Fibroblast of lung (primary cell): ENCODE measurements around the gene BMP7. TPM values are rescaled to one million over a fixed set of nuclear protein-coding genes. Genes with fewer than 3 reads are reported as not detected.

Experiments
- DNase-seq, 2 donors: peaks; one replicate each; pipeline versions ENCODE4 v3.0.0 to v3.0.0-alpha.2; 2010; ENCODE audit warnings: low read depth in 2 of 2
- H2AFZ ChIP-seq: 2 replicates; pipeline ENCODE4 v1.5.1; 2012; ENCODE audit warnings: low read length, control low read depth, inconsistent platforms
- H3K27ac ChIP-seq: 2 replicates; pipeline ENCODE4 v1.5.1; 2011; ENCODE audit warnings: low read length, control low read depth; ENCODE audit not compliant: insufficient read depth
- H3K27me3 ChIP-seq: 2 replicates; pipeline ENCODE4 v1.5.1; 2011; ENCODE audit warnings: mild to moderate bottlenecking, low read length; ENCODE audit not compliant: control insufficient read depth, insufficient read depth
- H3K36me3 ChIP-seq: 2 replicates; pipeline ENCODE4 v1.5.1; 2011; ENCODE audit warnings: low read length; ENCODE audit not compliant: control insufficient read depth, insufficient read depth
- H3K4me1 ChIP-seq: 2 replicates; pipeline ENCODE4 v1.5.1; 2011; ENCODE audit warnings: low read length; ENCODE audit not compliant: control insufficient read depth, insufficient read depth; ENCODE audit errors: extremely low read depth
- H3K4me2 ChIP-seq: 2 replicates; pipeline ENCODE4 v1.5.1; 2011; ENCODE audit warnings: low read length, control low read depth; ENCODE audit not compliant: insufficient read depth; ENCODE audit errors: extremely low read depth
- H3K4me3 ChIP-seq, 4 experiments: fragments of 200-600 bp in 1 of 4; sonication (generic) in 1 of 4; replicated peaks in 1 of 4; 2 replicates each; pipeline ENCODE4 v1.5.1; 2011 to 2016; ENCODE audit warnings: low read length in 4 of 4, low read depth in 3 of 4, mild to moderate bottlenecking in 3 of 4, control low read depth in 2 of 4, inconsistent platforms in 1 of 4, mixed read lengths in 1 of 4; ENCODE audit not compliant: insufficient read depth in 1 of 4; ENCODE audit errors: control extremely low read depth in 1 of 4
- H3K79me2 ChIP-seq: 2 replicates; pipeline ENCODE4 v1.5.1; 2012; ENCODE audit warnings: mild to moderate bottlenecking, low read length, inconsistent platforms; ENCODE audit not compliant: control insufficient read depth, insufficient read depth
- H3K9ac ChIP-seq: 2 replicates; pipeline ENCODE4 v1.5.1; 2011; ENCODE audit warnings: mild to moderate bottlenecking, low read length, control low read depth; ENCODE audit not compliant: insufficient read depth
- H3K9me3 ChIP-seq: 2 replicates; pipeline ENCODE4 v1.5.1; 2012; ENCODE audit warnings: low read depth, low read length; ENCODE audit not compliant: control insufficient read depth, insufficient read depth
- H4K20me1 ChIP-seq: 2 replicates; pipeline ENCODE4 v1.5.1; 2011; ENCODE audit warnings: low read length; ENCODE audit not compliant: control insufficient read depth, insufficient read depth; ENCODE audit errors: extremely low read depth
- EZH2 ChIP-seq: IDR thresholded peaks from 2 replicates; pipeline ENCODE4 v1.5.1; 2012; ENCODE audit warnings: low read length, control low read depth, mild to moderate bottlenecking; ENCODE audit errors: missing control alignments
- polyA plus RNA-seq, 2 donors: library from polyadenylated mRNA; depleted of rRNA in 1 of 2; stranded (reverse) in 1 of 2; unstranded in 1 of 2; fragments of >200 nt; gene quantifications; 2 replicates each; pipeline ENCODE4 v1.2.1, GENCODE V29; 2011 to 2012; ENCODE audit warnings: missing spikeins in 1 of 2
- total RNA-seq: library from RNA; depleted of rRNA; stranded (reverse); fragments of >200 nt; gene quantifications from 2 replicates; pipeline ENCODE4 v1.2.1, GENCODE V29; 2014
- TF ChIP-seq, protein P1 (sequence below), 2 donors: IDR thresholded peaks in 1 of 2; conservative IDR thresholded peaks in 1 of 2; 1 replicate in 1 of 2; 2 replicates in 1 of 2; pipeline ENCODE4 v1.5.1; 2011 to 2012; ENCODE audit warnings: low read length in 2 of 2, control low read depth in 1 of 2, inconsistent platforms in 1 of 2, low read depth in 1 of 2, mild to moderate bottlenecking in 1 of 2

BMP7 gene
- total and polyA plus RNA-seq, 2 donors (not counting 1 experiment from before 2014, with no cell fraction given), result not detected

DNA sequence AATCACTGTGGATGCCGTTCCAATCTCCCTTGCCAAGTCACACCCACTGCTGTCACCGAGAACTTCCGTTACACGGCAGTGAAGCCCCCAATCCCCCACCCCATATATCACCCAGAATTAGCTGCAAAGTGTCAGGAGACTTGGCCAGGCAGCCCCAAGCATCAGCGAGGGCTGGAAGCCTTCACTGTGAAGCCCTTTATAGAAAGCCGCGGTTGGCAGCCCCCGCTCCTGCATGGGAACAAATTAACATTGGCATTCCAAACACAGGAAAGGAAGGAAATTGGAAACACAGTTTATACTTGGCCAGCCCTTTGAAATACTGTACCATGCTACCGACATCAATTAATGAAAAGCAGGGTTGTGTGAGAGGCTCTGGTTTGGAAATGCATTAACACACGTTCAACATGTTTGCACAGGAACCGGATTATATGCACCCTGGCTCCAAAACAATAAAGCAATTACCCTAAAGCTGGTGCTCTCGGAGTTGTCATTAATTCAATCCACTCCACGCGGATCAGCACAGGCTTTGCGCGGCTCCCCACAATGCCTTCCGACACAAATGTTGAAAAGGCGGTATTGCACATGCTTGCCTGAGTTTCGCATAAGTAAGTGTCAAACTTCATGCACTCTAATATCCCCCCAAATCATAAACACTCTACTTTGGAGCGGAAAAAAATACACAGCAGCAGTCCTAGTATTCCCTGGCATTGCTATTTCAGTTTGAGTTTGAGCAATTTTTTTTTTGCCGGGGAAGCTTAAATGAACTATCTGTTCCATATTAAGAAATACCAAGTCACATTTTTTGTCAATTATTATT lies 7.1 kb downstream of the BMP7 start:
- no peak overlapping the region for H3K4me2 ChIP-seq
- DNase-seq, result no peak
- H3K79me2 ChIP-seq, result no peaks in the 10 kb centered on the region

DNA sequence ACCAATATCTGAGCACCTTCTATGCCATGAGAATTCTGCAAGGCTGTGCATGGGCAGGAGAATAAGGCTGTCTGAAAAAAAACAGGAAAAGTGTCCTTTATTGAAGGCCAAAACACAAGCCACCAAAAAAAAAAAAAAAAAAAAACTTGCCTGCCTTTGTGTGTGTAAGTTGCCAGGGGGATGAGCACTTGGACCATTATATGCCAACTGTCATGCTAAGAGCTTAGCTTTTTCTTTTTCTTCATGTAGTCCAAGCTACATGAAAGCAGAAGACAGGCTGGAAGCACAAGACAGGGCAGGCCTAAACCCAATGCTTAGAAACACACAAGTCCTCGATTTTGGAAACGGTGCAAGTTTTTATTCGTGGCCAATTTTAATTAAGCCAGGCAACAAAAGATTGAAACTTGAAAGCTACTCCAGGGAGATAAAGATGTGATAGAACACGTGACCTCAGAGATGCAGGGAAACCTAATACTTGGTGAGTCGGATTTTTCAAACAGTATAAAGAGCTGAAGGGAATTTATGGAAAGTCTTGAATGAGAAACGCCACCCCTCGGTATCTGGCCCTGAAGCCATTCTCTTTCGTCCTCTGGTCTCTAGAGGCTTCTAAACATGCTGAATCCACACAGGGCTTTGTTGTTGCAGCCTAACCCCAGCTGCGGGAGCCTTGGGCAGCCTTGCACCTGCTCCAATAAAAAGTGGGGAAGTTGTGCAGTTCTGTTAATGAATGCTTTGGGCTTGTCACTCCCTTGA lies 8.6 kb downstream of the BMP7 start:
- Histone ChIP-seq H3K27me3 (peaks cover 16% of the 10 kb centered on the region), H3K4me2 (no peak overlapping the region), H4K20me1 (no peaks in the 10 kb centered on the region), H3K4me1 (no peaks in the 10 kb centered on the region), H2AFZ (no peak overlapping the region), H3K9ac (no peak overlapping the region), H3K27ac (no peak overlapping the region), H3K4me3 (no peak overlapping the region), H3K79me2 (no peaks in the 10 kb centered on the region), H3K9me3 (no peaks in the 10 kb centered on the region), H3K36me3 (no peaks in the 10 kb centered on the region)
- TF ChIP-seq, protein P1, sequence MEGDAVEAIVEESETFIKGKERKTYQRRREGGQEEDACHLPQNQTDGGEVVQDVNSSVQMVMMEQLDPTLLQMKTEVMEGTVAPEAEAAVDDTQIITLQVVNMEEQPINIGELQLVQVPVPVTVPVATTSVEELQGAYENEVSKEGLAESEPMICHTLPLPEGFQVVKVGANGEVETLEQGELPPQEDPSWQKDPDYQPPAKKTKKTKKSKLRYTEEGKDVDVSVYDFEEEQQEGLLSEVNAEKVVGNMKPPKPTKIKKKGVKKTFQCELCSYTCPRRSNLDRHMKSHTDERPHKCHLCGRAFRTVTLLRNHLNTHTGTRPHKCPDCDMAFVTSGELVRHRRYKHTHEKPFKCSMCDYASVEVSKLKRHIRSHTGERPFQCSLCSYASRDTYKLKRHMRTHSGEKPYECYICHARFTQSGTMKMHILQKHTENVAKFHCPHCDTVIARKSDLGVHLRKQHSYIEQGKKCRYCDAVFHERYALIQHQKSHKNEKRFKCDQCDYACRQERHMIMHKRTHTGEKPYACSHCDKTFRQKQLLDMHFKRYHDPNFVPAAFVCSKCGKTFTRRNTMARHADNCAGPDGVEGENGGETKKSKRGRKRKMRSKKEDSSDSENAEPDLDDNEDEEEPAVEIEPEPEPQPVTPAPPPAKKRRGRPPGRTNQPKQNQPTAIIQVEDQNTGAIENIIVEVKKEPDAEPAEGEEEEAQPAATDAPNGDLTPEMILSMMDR (conservative IDR thresholded peaks at IDR 0.05 in 1 of 2, IDR thresholded peaks at IDR 0.05 in 1 of 2; ENCODE audit: low read depth in 1 of 2, low read length in 2 of 2), result no peak
- no peak for TF ChIP-seq EZH2
- no peak for DNase-seq

More for the DNA sequence above, 7.1 kb downstream of the BMP7 start:
- H3K4me1 ChIP-seq, result no peaks in the 10 kb centered on the region
- no peaks in the 10 kb centered on the region for H3K9me3 ChIP-seq
- no peak overlapping the region for H3K9ac ChIP-seq
- peaks cover 26% of the 10 kb centered on the region for H3K27me3 ChIP-seq
- TF ChIP-seq, protein P1 (conservative IDR thresholded peaks at IDR 0.05 in 1 of 2, IDR thresholded peaks at IDR 0.05 in 1 of 2; ENCODE audit: low read depth in 1 of 2, low read length in 2 of 2), result no peak
- TF ChIP-seq EZH2, result no peak
- no peak overlapping the region for H3K27ac ChIP-seq
- no peak overlapping the region for H2AFZ ChIP-seq
- no peak overlapping the region for H3K4me3 ChIP-seq
- H4K20me1 ChIP-seq, result no peaks in the 10 kb centered on the region
- no peaks in the 10 kb centered on the region for H3K36me3 ChIP-seq

DNA sequence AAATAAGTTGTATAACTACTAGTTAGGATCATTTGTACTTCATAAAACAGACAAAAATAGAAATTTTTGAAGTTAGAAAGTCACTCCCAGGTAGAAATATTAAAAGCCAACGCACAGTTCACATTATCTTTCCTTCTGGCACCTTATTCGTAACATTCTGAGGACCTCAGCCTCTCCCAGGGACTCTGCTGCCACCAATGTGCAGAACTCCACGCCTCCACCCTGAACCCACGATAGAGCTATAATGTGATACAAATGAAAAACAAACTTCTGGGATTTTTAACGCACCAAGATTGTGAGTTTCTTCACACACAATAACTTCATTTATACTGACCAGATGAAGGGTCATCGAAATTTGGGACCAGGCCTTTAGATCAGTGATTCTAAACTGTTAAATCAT lies 9.5 kb downstream of the BMP7 start:
- Histone ChIP-seq H3K36me3 (no peaks in the 10 kb centered on the region), H3K9me3 (no peaks in the 10 kb centered on the region), H3K4me2 (no peak overlapping the region), H4K20me1 (no peaks in the 10 kb centered on the region), H3K4me3 (no peak overlapping the region), H3K27me3 (peaks cover 15% of the 10 kb centered on the region), H2AFZ (no peak overlapping the region), H3K79me2 (no peaks in the 10 kb centered on the region), H3K9ac (no peak overlapping the region), H3K4me1 (no peaks in the 10 kb centered on the region), H3K27ac (no peak overlapping the region)
- no peak for DNase-seq
- TF ChIP-seq, protein P1 (conservative IDR thresholded peaks at IDR 0.05 in 1 of 2, IDR thresholded peaks at IDR 0.05 in 1 of 2; ENCODE audit: low read depth in 1 of 2, low read length in 2 of 2), result no peak
- no peak for TF ChIP-seq EZH2
